Upper lobe of left lung (tissue), 4 donors: ENCODE data around the gene GRAMD4.

Experiments used
- EP300 ChIP-seq, 4 donors: sonication (generic); formaldehyde crosslinking; IDR thresholded peaks; one replicate each; pipeline ENCODE4 v1.5.1; 2017; ENCODE audit warnings: antibody characterized with exemption in 4 of 4, control low read depth in 2 of 4
- POLR2A ChIP-seq, 4 donors: fragments of 450-650 bp; IDR thresholded peaks; one replicate each; pipeline ENCODE4 v1.5.1; 2016 to 2017; ENCODE audit warnings: antibody characterized with exemption in 4 of 4, mild to moderate bottlenecking in 2 of 4
- POLR2AphosphoS5 ChIP-seq, 2 donors: sonication (generic); formaldehyde crosslinking; IDR thresholded peaks; one replicate each; pipeline ENCODE4 v1.5.1; 2017; ENCODE audit warnings: antibody characterized with exemption in 2 of 2
- TF ChIP-seq, protein P1 (sequence below), 6 experiments: fragments of 450-650 bp in 4 of 6; fragments of 200-600 bp in 2 of 6; sonication (generic) in 2 of 6; IDR thresholded peaks; one replicate each; pipeline ENCODE4 v1.5.1; 2016 to 2019; ENCODE audit warnings: antibody characterized with exemption in 6 of 6

DNA sequence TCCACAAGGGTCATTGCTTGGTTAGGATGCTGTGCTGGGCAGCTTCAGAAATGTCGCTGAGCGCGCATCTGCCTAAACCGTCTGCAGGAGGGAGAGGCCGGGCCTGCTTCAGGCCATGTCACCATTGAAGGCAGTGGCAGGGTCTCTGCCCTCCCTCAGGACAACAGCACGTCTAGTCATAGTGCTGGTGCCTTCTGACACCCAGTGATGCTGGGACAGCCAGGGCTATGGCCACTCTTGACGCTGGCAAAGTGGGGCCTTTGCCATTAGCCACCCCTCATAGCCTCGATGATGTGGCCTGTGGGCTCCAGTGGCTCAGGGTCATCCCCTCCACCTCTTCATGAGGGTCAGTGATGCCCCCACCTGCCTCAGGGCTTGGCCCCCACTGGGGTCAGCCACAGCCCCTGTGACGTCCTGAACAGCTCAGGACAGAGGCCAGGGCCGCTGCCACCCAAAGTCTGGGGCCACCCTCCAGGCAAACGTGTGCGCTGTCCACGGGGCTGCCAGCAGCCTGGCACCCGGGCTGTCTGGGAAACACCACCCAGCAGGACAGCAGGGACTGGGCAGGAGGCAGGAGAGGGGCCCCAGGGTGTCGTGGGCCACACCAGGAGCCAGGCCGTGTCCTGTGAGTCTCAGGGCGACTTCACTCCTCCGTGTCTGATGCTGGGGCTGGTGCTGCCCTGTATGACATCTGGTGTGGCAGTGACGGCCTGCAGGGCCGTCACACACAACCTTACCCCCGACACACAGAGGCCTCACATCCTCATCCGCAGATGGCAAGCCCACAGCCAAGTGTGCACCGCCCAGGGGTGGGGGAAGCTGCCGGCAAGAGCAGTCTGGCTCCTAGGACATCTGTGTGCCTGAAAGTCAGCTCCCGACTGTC lies 75.4 kb downstream of the GRAMD4 start:
- no peak for TF ChIP-seq EP300 (IDR thresholded peaks at IDR 0.05)
- TF ChIP-seq, protein P1, sequence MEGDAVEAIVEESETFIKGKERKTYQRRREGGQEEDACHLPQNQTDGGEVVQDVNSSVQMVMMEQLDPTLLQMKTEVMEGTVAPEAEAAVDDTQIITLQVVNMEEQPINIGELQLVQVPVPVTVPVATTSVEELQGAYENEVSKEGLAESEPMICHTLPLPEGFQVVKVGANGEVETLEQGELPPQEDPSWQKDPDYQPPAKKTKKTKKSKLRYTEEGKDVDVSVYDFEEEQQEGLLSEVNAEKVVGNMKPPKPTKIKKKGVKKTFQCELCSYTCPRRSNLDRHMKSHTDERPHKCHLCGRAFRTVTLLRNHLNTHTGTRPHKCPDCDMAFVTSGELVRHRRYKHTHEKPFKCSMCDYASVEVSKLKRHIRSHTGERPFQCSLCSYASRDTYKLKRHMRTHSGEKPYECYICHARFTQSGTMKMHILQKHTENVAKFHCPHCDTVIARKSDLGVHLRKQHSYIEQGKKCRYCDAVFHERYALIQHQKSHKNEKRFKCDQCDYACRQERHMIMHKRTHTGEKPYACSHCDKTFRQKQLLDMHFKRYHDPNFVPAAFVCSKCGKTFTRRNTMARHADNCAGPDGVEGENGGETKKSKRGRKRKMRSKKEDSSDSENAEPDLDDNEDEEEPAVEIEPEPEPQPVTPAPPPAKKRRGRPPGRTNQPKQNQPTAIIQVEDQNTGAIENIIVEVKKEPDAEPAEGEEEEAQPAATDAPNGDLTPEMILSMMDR (IDR thresholded peaks at IDR 0.05) = no peak
- no peak for TF ChIP-seq POLR2A (IDR thresholded peaks at IDR 0.05)
- TF ChIP-seq POLR2AphosphoS5 (IDR thresholded peaks at IDR 0.05) = no peak
